NCI-H526 (cell line): ENCODE results near the gene INTS7.

Experiments used
- DNase-seq, 2 experiments: peaks; one replicate each; lab custom pipeline; 2025; lab: John Stamatoyannopoulos, UW

The INTS7 gene

GRCh38 chr1:211908951-211909350 lies 126.4 kb downstream of the INTS7 start:
- DNase-seq: no peak

- no peak for DNase-seq
These were observed 126.9 kb downstream of the INTS7 start for GRCh38 chr1:211908453-211908852.

GRCh38 chr1:211903490-211904245 lies 131.7 kb downstream of the INTS7 start:
- DNase-seq: no peak

- no peak for DNase-seq
These were observed 132.6 kb downstream of the INTS7 start for GRCh38 chr1:211902624-211903291.

GRCh38 chr1:211901945-211902344 lies 133.4 kb downstream of the INTS7 start:
- no peak for DNase-seq

- no peak for DNase-seq
These were observed 134.9 kb downstream of the INTS7 start for GRCh38 chr1:211900441-211900840.

GRCh38 chr1:211896958-211897357 lies 138.4 kb downstream of the INTS7 start:
- DNase-seq: peak in 1 of 2 experiments; percentile 77

GRCh38 chr1:211895126-211895759 lies 140.1 kb downstream of the INTS7 start:
- DNase-seq: no peak

GRCh38 chr1:211894312-211894711 lies 141.0 kb downstream of the INTS7 start:
- DNase-seq: no peak

GRCh38 chr1:211893260-211893659 lies 142.1 kb downstream of the INTS7 start:
- DNase-seq: no peak

- no peak for DNase-seq
These were observed 142.8 kb downstream of the INTS7 start for GRCh38 chr1:211892577-211892976.

- DNase-seq: no peak
These were observed 143.6 kb downstream of the INTS7 start for GRCh38 chr1:211891708-211892107.
